COR-L47 (cell line): ENCODE data around the gene TRPM3.

Experiments used
- DNase-seq: peaks from one replicate; lab custom pipeline; 2025; lab: John Stamatoyannopoulos, UW

Gene TRPM3

DNA sequence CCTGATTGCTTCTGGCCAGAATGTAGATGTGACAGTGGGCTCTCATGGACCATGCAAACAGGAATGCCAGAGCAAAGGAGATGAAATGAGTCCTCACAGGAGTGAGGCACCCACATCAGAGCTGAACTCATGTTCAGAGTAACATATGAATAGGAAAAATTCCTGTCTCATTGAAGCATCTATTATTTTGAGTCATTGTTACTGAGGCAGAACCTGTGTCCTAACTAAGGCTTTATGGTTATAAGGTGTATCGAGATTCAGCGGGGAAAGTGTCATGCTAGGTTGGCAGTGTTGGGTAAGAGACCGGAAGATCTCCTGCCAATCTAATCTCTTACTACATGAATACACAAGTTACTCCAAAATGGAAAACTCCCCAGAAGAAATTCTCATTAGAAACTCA, 304.1 kb downstream of the TRPM3 start:
- DNase-seq, result no peak

DNA sequence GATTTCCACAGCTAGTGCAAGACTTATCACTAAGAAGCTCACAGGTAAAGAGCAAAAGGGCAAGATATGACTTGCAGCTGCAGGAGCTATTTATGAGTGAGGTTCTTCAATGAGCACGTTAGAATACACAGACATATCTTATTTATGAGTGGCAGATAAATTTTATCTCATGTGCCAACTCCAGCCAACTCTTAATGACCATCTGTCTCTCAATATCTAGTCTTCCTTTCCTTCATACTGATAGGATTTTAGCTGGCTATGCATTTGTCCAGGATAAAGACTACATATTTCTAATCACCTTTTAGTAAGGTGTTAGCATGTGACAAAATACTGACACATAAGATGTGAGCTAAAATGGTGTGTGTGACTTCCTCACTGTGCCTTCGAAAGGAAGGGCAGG, 304.5 kb downstream of the TRPM3 start:
- DNase-seq, result no peak

DNA sequence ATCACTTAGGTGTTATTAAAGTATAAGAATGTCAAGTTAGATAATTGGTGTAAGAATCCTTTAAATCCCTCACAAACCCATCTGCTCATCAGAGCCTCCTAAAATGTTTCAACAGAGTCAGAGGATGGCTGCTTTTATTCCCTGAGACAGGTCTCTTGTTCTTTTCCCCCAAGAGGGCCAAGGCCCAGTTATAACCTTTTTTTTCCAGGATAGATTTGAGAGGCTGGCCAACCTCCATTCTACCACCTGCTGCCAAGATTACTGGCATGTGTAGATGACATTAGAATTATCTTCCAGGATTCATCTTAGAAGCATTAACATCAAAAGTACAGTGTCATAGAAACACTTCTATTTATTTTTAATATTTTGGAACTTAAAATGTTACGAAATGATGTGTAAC, 305.1 kb downstream of the TRPM3 start:
- DNase-seq, result no peak

DNA sequence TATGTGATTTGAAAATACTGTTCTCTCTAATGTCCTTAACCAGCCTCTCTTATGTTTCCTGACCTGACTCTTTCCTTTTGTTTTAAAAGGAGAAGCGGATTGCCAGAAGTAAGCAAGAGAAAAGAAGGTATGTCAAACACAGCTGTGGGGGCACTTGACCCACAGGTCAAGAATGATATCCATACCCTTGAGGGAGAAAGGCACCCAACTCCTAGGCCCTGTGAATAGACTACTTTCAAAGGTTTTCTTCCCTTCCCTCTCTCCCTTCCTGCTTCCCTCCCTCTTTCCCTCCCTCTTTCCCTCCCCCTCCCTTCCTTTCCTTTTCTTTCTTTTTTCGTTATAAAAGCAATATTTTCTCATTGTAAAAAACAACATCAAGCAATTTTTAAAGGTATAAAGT, 306.8 kb downstream of the TRPM3 start:
- DNase-seq, result no peak

DNA sequence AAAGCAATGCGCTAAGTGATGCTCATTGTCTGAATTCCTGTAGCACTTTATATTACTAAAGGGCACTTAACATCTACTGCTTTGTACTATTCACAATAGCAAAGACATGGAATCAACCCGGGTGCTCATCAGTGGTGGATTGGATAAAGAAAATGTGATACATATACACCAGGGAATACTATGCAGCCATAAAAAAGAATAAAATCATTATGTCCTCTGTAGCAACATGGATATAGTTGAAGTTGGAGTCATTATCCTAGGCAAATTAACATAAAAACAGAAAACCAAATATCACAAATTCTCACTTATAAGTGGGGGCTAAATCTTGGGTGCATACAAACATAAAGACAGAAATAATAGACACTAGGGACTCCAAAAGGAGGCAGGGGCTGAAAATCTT, 308.3 kb downstream of the TRPM3 start:
- DNase-seq, result no peak

DNA sequence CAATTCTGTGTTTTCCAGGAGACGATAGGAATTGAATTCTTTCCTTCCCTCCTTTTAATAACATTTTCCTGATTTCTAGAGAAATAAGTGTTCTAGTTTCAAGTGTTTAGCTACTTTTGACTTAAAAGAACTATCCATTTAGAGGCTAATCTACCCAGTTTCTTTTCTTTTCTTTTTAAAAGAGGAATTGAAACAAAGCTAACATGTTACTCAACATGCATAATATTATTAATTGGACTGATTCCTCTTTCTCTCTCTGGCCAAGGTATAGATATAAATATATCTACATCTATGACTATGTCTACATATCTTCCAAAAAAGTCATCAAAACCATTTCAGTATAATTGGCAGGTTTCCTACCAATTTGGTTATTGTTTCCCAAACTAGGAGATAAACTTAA, 309.8 kb downstream of the TRPM3 start:
- no peak for DNase-seq

DNA sequence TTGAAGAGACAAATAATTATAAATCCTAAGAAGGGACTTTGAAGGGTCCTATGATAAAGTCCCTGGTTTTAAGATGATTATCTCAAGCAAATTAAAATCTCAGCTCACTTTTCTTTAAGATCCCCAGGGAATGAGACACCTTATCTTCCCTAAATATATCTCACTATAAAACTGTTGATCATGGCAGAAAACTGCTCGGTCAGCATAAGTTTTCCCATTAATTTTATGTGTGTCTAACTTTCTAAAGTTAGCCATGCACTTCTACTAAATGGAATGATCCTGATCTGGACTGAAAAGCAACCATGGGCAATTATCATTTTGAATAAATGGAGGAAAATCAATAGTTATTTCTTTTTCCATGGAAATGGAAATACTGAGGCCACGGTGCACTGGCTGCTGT, 314.5 kb downstream of the TRPM3 start:
- DNase-seq, result no peak

DNA sequence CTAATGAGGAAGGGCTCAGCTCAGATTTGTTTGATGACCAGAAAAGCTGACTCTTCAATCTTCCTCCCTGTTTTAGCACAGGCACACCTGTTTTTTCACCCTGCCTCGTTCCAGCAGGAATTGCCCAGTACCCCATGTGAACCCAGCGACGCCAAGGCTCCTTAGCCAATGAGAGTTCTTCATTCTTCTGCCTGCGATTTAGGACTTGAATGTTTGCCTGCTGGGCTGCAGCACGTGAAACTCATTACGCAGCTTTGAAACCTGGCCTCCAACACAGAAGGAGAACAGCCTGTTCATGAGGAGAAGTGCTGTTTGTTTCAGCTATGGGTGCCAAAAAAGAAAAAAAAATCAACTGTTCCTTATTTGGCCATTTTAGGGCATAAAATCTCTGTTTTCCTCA, 315.5 kb downstream of the TRPM3 start:
- DNase-seq, result no peak

DNA sequence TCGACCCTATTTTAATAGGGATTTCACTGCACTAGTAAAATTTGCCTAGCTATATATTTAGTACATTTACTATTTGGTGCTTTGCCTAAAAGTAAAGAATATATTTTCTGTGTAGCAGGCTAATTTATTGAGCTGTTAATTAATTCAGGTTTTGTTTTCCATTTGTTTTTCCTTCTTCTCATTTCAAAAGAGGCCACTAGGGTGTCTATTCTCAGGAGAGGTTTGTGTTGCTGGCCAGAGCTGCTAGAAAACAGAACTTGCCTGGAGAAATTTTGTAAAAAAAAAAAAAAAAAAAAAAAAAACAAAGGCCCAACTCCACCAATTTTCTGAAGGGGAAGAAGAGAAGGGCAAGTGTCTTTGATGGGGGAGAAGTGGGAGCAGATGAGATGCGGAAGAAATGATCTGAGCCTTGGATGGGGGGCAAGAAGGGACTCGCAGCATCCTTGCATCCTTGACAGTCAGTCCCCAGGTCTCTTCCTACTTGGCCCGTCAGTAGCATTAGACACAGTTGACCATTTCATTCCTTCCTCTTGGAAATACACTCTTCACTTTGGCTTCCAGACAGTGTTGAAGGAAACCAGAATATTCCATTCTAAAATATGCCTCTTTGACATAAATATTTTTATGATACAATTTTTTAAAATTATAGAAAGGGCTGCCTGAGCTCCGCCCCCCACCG, 318.5 kb downstream of the TRPM3 start:
- no peak for DNase-seq

DNA sequence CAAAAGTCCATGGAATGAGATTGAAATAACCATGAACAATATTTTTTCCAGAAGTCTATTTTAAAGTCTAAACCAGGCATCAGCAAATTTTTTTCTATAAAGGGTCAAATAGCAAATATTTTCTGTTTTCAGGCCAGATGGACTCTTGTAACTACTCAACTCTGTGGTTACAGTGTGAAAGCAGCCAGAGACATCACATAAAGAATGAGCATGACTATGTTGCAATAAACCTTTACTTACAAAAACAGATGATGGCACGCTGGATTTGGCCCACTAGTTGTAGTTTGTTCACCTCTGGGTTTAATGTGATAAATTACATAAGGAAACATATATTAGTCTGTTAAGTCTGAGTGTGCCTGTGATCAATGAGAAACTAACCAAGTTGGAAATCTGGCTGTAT, 319.2 kb downstream of the TRPM3 start:
- no peak for DNase-seq

DNA sequence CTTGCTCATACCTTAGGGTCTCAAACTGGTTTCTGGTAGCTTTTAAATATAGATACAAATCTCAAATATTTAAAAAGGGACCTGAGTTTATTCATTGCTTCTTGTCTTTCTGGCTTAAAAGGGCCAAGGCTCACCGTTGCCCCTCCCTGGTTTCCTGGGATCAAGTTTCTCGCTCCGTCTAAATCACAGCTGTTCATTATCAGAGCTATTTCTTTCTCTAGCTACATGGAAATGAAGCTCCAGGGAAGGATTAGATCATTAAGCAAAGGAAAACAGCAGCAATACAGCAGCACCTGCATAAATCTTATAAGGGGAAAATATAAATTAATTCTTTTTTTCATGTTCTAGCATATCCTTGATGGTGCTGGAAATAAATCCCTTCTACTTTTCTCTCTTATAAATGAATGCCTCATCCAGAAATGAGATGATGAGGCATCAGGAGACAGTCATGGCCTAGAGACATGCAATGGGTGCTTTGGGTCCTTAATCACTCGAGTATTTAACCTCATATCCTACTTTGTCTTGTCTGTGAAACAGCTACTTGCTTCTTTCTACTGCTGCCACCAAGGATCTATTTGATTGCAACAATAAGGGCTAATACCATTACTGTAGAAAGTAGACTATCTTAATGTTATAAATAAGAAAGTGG, 320.1 kb downstream of the TRPM3 start:
- no peak for DNase-seq

DNA sequence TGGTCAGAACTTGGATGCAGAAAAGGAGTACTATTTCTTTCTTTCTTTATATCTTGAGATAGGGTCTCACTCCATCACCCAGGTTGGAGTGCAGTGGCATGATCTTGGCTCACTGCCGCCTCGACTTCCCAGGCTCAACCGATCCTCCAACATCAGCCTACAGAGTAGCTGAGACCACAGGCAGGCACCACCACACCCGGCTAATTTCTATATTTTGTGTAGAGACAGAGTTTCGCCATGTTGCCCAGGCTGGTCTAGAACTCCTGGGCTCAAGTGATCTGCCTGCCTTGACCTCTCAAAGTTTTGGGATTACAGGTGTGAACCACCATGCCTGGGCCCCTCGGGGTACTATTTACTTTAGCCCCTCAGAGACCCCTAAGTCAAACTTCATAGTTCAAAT, 323.4 kb downstream of the TRPM3 start:
- no peak for DNase-seq

DNA sequence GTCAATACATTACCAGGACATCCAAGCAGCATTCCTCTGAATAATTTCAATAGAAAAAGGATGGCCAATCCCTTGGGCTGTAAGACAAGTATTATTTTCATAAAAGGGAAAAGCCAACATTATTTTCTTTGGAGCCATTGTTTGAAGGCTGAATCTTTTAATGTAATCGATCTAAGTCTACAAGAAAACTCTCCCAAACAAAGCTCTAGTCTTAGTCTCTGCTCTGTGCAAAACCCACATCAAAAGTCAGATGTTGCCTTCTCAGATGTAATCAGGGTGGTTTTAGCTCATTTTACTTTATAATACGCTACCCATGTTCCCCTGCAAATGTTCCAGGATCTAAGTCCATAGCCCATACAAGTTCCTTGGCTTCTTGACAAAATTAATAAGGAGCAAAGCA, 325.6 kb downstream of the TRPM3 start:
- DNase-seq, result no peak

DNA sequence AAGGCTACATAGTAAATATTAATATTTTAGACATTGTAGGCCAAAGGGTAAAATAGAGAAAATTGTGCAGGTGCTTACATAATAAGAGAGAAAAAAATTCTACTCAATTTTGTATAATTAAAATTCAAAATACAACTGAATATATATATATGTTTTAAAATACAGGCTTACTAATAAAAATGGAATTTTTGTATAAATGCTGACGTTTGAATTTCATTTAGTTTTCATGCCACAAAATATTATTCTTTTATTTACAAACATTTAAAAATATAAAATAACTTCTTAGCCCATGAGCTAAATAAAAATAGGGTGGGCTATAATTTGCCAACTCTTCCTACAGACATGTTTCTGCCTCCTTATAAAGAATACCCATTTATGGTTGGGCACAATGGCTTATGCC, 328.6 kb downstream of the TRPM3 start:
- no peak for DNase-seq

DNA sequence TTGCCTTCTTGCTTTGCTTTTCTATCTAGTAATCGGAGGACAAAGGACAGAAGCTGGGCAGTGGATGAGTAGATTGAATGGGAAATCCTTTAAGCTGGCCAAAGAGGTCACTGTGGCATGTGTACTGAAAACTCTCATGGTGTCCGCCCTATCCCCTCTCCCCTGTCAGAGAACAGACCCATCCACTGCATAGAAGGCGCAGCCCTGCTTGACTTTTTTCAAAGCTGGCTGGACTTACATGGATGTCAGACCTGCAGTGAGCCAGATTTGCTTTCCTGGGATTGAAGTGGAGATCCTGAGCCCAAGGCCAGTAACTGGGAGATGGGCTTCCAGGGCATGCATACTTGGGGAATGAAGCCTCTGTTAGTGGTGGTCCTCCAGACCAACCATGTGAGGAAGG, 329.5 kb downstream of the TRPM3 start:
- no peak for DNase-seq

DNA sequence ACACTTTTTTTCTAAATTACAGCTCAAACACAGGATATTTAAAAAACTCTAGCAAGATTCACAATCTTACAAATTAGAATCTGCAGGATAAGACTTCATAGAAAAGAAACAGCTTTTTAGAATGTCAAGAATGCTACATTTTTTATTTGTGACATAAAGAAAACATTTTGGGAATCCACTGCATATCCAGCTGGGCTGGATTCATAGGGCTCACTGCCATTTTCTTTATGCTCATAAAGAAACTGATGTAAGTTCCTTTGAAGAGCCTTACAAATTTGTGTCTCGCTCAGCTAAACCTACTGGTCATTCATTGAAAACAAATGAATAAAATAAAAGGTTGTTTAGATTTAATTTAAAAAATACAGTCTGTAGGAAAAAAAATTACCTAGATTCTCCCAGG, 332.3 kb downstream of the TRPM3 start:
- no peak for DNase-seq

DNA sequence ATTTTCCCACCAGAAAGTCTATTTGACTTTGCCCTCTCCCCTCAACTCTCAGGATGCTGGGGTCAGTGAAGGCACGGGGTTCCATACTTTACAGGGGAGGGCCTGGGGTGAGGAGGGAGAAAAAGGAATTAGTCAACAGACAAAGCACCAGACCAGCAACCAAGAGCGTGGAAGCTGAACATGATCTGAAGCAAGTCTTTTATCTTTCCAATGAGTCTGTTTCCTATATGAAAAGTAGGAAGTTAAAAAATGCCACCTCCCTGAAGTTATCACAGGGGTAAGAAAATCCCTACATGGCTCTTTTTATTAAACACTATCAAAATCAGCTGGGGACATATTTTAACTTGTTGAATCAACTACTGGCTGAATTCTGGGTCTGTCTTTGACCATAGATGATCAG, 337.0 kb downstream of the TRPM3 start:
- DNase-seq, result no peak

DNA sequence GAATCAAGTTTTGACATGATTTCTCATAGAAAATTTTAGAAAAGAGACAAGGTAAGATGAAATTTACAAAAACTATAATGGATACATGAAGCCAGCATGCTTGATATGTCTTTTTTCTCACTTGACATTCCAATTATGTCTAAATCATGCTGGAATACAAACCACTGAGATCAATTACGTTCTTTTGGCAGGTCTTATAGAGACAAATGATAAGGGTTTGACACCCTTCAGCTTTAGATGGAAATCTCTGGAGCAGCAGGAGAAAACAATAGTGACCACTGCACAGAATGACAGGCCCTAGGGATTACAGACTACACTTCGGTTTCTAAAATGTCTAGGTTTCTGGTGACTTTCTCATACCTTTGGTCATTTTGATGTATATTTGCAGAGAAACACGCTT, 342.9 kb downstream of the TRPM3 start:
- no peak for DNase-seq

DNA sequence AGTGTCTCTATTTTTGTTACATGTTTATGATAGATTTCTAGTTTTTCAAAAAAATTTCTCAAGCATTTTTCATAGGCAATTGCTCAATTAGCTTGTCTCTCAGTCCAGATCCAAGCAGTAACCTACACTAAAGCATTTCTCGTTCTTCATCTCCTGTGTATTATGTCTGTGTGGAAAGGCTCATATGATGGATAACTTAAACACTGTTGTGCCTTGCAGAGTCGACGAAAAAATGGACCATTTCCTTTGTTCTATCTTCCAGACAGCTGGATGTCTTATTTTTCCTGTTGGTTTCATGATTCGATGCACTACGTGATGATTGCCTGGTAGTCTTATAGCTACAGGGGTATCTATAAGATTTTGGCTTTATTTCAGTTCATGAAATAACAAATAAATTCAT, 347.8 kb downstream of the TRPM3 start:
- DNase-seq, result no peak

DNA sequence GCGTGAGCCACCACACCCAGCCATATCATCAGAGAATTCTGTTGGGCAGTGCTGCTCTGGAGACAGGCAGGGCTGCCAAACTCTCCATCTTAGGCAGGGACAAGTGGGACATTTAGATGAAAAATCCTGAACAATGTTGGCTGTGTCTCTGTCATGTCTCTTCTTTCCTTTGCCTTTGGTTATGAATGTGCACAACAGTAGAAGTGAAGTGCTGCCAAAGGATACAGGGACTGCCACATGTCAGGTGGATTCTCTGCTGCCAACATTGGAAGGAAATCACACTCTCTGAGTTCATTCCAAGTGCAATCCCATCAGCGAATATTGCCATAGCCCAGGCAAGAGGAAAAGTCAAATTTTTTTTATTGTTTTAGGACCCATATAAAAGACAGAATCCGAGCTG, 348.8 kb downstream of the TRPM3 start:
- DNase-seq, result no peak

DNA sequence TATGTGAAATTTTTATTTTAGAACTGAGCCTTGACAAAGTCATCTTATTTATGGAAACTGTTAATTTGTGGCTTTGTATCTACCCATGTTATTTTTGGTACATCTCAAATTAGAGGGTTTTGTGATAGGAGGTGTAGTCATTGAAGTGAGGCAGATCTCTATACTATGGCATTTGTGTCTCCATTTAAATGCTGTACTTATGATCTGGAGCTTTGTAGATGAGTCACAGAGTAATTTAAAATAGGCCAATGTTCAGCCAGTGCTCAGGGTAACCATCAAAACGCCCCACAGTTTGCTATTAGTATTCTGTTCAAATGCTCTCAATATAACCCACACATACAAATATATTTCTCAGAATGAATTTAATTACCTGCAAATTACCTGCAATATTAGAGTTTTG, 355.5 kb downstream of the TRPM3 start:
- DNase-seq, result no peak

DNA sequence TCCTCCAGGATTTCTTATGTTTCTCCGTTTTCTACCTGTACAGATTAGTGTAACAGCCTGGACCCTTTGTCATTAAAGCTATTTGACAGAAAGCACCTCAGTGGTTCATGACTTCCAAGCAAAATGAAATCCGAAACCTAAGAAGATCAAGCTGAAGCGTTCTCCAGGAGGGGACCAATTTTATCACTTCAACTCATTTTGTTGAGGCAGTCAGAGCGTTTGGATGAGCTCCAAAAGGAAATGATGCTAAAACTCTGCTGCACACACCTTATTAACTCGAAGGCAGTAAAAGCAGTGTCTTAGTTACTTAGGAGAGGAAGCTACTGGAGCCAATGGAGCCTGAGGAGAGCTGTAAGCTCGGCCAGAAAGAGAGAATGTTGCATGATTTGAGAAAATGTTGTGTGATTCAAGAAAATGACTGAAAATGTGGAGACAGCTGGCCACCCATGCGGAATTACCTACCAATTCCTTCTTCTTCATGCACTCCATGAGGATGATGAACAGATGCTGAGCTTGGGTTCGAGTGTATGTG, 360.2 kb downstream of the TRPM3 start:
- peak; percentile 16 for DNase-seq

DNA sequence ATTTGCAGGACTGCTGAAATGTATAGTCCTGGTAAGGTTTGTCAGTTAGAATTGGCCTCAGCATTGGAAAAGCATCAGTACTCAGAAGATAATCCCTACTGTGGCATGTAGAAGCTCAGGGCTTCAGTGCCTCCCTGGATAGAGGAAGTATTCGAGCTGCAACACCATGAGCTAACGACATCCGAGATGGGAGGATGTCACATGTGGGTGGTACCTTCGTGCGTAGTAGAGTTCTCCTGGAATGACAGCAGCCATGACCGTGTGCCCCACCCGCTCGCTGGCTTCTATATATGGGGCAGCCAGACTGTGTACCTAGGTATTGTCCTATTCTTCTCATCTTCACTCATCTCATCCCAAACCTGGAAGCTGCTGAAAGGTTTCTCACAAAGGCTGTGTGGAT, 361.2 kb downstream of the TRPM3 start:
- DNase-seq, result no peak

DNA sequence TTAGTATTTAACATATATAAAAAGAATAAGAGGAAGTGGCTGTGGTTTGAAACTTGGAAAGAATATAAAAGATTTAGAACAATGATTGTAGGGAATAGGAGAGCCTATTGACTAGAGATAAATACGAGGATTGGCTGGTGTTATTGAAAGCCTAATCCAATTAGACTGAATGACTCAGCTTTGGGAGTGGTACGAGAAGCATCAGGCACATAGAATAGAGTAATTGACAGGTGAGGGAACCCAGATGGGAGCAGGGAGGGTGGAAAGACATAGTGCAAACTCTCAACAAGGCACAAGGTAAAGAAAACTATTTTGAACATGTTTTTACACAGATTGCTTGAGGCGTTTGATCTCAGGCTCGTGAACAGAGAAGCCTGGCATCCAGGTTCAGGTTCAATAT, 368.1 kb downstream of the TRPM3 start:
- no peak for DNase-seq
